ENCODE data around the gene CYB5D1.
"Not testable (repeated sequence)": the region's sequence is repeated elsewhere in the genome, so short reads cannot be mapped to it uniquely, and the experiment has no call there.

DNA sequence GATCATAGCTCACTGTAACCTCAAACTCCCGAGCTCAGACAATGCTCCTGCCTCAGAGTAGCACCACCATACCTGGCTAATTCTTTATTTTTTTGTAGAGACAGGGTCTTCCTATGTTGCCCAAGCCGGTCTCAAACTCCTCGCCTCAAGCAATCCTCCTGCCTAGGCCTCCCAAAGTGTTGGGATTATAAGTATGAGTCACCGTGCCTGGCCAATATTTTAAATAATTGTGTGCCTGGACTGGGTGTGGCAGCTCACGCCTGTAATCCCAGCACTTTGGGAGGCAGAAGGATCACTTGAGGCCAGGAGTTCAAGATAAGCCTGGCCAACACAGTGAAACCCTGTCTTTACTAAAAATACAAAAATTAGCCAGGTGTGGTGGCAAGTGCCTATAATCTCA is 6.6 kb downstream of the CYB5D1 start:
- not testable (repeated sequence) for TF ChIP-seq CTCF (IDR thresholded peaks at IDR 0.05; ENCODE audit: insufficient read depth, low read length, poor library complexity, severe bottlenecking); EZH2phosphoT487 (conservative IDR thresholded peaks at IDR 0.05; ENCODE audit: low read length)
